Measurements from ENCODE around the gene MIER2.

DNA sequence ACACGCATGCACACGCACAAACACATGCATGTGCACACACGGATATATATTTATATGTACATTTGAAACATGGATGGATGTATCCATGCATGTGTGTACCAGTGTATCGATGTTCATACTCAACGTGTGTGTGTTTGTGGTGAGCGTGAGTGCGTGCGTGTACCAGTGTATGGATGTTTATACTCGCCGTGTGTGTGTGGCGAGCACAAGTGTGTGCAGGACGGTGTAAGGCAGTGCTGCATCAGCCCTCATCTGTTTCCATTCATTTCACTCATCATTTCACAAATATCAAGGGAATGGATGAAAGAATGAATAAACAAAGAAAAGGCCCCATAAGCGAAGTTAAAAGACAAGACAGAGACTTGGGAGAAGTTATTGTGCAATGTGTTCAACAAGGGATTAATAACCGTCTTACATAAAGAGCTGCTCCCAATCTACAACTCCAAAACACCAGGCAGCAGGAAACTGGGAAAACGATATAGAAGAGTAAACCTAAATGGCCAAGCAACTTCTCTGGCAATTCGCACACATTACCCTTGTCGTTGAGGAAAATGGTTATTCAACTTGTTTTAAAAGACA is 21.7 kb upstream of the MIER2 start:
- TF ChIP-seq POLR2AphosphoS5 (IDR thresholded peaks at IDR 0.05) (no peak), POLR2A (IDR thresholded peaks at IDR 0.05; ENCODE audit: low read depth) (no peak)
